VCaP (cell line): Measurements from ENCODE around the gene LRRFIP1.

Experiments
- H3K27ac ChIP-seq: fragments of 450-650 bp; 2 replicates; pipeline ENCODE4 v1.5.1; 2017
- TF ChIP-seq, protein P1 (sequence below): fragments of 450-650 bp; conservative IDR thresholded peaks from 2 replicates; pipeline ENCODE4 v1.5.1; 2017; ENCODE audit warnings: mild to moderate bottlenecking, moderate library complexity

LRRFIP1 gene

DNA sequence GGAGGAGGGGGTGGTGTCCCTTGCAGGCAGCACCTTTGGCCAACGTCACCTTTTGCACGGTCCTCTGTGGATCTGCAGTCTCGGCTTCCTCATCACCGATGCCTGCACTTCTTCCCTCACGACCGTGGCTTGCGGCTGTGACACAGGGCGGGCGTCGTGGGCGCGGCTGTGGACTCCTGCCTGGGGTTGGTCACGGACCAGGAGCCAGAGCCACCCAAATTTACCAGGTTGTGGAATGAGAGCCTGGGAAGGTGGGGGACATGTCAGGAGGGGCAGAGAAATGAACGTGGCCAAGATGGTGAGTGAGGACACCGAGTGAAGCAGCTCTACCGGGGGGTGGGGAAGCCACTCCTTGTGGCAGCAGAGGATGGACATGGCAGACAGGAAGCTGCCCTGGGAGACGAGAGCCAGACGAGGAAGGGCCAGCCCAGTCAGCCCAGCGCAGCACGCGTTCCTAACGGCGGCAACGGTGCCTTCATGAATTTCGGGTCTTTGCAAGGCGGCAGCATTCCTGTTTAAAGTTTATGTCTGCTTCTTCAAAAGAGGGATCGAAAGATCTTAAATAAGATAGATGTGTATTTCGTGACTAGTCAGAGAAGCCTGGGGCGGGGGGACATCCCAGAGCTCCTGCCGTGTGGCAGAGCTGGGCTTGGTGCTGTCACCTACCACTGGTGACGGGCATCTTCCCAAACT lies 84.2 kb downstream of the LRRFIP1 start:
- H3K27ac ChIP-seq, result no peak overlapping the region
- TF ChIP-seq, protein P1, sequence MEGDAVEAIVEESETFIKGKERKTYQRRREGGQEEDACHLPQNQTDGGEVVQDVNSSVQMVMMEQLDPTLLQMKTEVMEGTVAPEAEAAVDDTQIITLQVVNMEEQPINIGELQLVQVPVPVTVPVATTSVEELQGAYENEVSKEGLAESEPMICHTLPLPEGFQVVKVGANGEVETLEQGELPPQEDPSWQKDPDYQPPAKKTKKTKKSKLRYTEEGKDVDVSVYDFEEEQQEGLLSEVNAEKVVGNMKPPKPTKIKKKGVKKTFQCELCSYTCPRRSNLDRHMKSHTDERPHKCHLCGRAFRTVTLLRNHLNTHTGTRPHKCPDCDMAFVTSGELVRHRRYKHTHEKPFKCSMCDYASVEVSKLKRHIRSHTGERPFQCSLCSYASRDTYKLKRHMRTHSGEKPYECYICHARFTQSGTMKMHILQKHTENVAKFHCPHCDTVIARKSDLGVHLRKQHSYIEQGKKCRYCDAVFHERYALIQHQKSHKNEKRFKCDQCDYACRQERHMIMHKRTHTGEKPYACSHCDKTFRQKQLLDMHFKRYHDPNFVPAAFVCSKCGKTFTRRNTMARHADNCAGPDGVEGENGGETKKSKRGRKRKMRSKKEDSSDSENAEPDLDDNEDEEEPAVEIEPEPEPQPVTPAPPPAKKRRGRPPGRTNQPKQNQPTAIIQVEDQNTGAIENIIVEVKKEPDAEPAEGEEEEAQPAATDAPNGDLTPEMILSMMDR, result no peak

DNA sequence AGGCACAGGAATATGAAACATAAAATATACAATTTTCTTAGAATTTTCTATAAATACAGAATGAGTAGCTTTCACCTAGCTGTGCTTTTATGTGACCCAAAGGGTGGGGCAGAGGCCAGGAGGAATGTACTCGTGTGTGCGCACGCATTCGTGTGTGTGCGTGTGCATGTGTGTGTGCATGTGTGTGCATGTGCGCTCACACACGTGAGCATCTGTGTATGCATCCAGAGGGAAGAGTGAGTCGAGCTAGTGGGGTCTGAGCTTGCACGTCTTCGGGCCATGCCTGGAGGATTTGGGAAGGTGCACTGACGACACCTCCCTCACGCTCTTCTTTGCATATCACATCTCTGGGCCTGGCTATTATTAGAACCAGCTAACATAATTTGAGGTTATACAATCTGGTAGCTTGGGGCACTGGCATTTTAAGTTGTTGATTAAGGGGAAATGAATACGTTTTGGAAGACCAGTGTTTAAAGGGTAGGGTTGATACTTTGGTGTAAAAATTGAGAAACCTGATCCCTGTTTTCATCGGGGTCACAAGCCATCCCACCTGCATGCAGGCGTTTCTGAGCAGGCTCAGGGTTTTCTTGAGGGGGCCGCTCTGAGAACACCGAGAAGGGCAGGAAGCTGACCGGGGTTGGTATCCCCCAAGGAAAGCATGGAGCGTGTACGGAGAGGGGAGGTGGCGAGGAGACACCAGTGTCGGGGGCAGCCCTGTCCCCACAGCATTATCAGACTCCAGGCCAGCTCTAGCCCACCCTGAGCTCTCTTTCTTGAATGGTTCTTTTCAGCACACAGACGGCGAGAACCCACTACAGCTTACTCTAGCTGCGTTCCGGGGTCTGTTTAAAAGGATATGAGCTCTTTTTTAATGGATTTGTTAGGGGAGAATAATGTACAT lies 85.3 kb downstream of the LRRFIP1 start:
- H3K27ac ChIP-seq, result 0 out of 2 replicates have a peak overlapping the region, but pooled peaks have one; percentile 84
- TF ChIP-seq, protein P1, result no peak

DNA sequence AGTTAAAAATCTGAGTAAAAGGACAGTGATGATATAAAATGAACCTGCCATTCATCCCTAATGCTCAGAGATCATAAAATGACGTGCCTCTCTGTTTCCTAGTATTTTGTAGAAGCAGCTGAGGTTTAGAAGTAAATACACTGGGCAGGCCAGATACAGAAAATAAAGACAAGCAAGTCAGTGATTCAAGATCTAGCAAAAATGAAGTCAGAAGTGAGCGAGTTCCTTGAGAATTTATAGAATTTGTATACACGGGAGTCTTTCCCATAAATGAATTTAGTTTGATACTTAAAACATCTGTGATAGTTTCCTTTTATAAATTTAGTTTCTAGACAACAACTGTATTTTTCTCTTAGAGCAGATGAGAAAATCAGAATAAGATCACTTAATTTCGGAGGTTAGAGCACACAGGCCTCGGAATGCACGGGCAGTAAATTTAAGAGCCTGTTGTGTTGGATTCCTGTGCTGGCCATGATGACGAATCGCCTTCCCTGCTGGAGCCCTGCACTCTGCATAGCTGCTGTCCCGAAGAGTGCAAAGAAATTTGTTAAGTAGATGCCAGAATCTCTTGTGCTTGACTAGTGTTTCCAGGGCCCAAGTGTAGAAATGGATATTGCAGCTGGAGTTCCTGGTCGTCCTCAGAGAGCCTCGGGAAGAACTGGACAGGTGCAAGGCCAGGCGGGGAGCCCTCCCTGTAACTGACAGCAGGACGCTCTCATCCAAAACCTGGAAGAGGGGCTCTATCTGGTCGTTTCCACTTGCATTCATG lies 87.5 kb downstream of the LRRFIP1 start:
- TF ChIP-seq, protein P1, result no peak
- peak overlapping the region; percentile 84 for H3K27ac ChIP-seq

DNA sequence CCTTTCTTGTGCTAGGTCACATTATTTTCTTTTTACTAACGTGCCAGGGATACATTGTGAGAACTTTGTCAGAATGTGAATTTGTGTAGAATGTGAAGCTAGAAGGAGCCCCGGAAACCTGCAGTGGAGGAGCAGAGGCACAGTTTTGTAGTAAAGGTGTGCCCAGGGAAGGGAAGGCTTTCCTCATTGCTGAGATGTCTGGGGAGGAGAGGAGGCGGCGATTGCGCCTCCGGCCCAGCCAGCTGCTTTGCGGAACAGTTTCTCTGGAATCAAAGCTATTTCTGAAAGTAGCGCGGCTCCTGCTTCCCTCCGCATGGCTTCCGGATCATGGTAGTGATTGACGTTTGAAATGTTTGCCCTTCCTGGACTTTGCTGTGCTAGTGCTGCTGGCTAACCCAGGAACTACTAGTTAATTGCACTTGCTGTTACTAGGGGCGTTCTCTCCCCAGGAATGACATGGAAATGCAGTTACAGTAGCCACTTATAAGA lies 88.1 kb downstream of the LRRFIP1 start:
- peak overlapping the region; percentile 84 for H3K27ac ChIP-seq
- TF ChIP-seq, protein P1, result no peak

DNA sequence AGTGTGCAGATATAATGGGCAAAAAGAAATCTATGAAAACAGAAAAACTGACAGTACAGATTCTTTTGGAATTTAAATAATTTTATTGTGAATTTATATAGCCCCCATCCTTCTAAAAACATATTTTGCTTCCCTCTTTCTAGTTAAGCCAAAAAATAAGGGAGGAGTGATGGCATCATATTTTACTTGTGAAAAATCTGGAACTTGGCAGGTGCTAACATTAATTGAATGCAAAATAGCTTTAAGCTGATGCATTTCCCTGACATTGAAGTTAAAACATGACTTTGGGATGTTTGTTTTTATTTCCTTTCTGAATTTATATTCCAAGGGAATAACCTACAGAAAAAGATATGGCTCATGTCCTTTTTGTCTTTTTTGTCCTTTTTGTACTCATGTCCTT lies 88.6 kb downstream of the LRRFIP1 start:
- peak overlapping the region; percentile 84 for H3K27ac ChIP-seq
- TF ChIP-seq, protein P1, result no peak

DNA sequence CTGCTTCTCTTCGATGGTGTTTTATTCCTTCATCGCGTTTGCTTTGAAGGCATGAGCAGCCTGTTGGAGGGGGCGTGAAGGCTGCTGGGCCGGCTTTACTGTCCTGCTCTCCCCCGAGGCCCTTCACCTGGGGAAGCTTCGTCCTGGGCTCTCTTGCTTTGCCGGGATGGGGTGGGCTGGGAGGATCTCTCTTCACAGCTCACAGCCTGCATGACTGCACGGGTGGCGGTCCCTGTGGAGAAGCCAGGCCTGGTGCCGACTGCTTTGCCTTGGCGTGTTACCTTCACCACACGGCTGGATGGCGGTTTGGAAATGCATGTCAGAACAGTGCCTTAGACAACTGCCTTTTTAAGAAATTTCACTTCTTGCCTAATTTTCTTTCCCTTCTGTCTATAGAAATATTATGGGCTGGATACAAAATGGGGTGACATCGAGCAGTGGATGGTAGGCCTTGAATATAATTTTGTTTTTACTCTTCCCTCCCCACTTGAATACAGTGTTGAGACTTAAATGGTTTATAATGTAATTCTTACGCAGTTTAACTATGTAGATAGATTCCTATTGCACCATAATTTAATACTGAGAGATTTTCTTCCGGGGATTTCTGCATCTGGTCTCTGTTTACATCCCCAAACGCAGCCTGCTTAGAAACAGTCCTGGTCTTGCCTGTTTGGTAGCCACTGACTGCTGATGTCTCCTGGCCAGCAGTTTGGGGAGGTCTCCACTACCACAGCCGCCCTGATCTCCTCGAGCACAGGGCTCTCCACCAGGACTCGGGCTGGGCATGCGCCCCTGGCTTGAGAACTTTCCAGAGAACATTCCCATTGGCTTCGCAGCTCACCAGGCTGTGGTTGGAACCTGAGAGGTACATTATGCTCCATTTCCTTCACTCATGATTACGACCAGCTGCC lies 90.2 kb downstream of the LRRFIP1 start:
- H3K27ac ChIP-seq, result peak overlapping the region; percentile 84

More for the DNA sequence above, 90.2 kb downstream of the LRRFIP1 start:
- TF ChIP-seq, protein P1, result no peak
